Measurements from ENCODE around the gene B4GALNT3.

B4GALNT3 gene

DNA sequence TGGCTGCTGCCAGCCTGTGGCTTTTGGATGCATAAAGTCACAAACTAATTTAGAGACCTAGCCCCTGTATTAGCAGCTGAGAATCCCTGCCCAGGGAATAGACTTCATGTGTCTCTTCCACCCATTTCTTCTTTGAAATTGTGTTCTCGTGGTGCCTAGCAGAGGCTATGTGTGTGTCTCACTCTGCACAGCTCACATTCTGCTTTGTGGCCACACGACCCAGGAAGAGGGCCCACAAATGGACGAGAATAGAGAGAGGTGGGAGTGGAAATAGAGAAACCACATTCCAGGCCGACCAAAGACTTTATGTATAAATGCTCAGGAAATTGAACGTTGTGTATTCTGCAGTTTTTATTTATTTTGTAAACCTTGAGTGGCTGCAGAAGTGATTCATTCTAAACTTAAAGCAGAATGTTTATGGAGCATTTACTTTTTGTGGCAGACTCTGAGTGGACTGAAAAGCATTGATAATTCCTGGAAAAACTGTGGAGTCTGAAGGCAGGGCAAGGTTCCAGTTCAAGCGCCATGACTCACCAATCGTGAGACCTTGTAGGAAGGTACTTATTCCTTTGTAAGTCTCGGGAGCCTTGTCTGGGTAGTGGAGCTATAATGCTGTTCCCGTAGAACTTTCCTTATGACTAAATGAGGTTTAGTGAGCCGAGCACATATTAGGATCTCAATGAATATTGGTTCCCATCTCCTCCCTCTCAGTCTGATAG, 9.1 kb downstream of the B4GALNT3 start:
- DNase-seq (ENCODE audit: low spot score) = no peak

- DNase-seq (ENCODE audit: low spot score) = no peak
Measured at GRCh38 chr12:470133-470532, 10.4 kb downstream of the B4GALNT3 start.

DNA sequence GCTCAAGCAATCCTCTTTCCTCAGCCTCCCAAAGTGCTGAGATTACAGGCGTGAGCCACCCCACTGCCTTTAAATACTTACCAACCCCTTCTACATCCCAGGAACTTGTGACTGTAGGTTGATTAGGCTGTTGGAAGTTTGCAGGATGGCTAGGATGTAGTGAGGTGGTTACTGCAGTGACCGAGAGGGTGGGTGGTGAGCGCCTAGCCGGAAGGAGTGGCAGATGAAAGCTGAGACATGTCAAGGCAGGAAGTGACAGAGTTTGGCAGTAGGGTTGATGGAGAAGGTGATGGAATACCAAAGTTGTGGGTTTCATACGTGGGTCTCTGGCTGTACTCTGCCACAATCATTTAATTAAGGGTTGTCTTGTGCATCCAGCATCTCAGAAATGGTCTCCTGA, 13.5 kb downstream of the B4GALNT3 start:
- DNase-seq (ENCODE audit: low spot score) = no peak

- no peak for DNase-seq (ENCODE audit: low spot score)
Measured at GRCh38 chr12:473863-474577, 14.3 kb downstream of the B4GALNT3 start.

DNA sequence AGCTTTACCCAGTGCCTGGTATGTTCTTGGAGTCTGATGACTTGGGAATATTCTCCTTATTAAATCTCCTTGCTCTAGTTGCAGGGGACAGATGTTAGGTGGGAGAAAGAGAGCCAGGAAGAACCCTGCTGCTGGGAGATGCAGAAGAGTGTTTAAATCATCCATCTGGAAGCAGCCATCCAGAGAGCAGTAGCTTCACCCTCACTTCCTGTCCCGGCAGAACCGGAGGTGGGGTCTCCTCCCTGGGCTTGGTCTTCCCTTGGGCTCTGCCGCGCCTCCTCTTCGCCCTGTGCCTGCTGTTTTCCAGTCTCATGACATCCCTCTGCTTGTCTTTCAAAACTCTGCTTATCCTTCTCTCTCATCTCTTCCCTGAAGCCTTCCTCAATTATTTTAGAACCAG, 15.5 kb downstream of the B4GALNT3 start:
- DNase-seq (ENCODE audit: low spot score) = no peak

DNA sequence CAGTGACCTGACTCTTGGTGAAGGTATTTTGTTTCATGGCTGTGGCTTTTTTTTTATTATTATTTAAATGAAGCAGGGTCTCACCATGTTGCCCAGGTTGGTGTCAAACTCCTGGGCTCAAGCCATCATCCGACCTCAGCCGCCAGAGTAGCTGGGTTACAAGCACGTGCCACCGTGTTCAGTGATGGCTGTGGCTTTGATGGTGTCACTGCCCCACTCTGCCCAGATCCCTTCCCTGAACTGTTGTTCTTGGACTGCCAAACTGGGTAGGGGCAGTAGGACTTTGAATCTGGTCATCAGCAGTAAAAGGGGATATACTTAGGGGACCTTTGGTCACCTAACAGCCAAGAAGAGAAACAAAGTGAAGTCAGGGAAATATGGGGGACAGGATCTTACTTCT, 19.4 kb downstream of the B4GALNT3 start:
- no peak for DNase-seq (ENCODE audit: low spot score)

DNA sequence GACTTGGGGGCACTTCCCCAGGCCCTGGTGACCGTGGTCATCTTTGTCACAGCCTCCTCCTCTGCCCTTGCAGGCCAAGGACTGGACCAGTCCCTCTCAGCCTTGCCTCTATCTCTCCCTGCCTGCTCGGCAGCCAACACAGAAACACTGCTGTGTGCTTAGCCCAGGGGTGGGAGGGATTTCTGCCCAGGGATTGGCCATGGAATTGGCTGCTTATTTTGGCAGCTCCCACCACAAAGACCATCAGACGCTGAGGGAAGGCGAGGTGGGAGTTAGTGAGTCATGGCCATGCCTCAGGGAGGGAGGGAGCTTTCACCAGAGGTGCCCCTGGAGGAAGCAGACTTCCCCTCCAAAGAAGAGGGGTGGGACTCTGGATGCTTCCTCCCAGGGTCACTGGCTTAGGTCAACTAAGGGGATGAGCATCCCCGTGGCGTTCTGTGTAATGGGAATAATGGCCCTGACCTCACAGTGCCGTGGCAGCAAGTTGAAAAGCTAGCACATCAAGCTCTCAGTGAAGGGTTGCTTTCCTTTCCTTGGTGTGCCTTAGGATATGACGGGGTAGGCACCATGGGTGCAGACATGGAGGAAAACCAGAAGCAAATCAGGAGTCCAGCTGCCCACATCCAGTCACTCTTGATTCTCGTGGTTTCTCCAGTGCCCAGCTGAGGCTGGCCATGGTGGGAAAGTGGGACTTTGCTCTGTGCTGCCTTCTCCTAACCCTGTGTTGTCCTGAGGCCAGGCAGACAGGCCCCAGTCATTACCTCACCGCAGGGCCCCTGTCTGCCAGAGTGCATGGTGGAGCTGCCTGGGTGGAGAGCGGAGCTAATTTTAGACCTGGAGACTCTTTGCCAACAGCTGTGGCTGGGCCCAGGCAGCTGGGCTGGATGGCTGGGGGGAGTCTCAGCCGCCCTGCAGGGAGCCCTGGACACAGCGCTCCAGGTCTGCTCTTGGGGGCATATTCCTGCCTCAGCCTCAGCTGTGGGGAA, 21.4 kb downstream of the B4GALNT3 start:
- DNase-seq (ENCODE audit: low spot score) = no peak

- DNase-seq (ENCODE audit: low spot score) = no peak
Measured at GRCh38 chr12:482061-482460, 22.3 kb downstream of the B4GALNT3 start.

DNA sequence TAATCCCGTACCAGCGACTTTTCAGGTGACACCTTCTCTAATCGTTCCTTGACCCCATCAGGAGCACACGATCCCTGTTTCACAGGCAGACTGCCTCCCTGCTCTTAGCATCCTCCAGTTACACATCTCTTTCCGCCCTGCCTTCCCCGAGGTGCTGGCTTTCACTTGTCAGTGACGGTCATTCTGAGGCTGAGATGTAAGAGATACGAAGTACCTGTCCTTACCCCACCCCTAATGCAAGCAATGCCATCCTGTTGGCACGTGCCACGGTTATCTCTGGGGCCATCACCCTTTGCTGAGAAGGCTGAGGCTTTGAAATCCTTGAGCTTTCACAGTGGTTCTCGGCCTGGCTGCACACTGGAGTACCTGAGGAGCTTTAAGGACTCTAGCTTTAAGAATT, 24.4 kb downstream of the B4GALNT3 start:
- no peak for DNase-seq (ENCODE audit: low spot score)

- no peak for DNase-seq (ENCODE audit: low spot score)
Measured at GRCh38 chr12:490260-490659, 30.5 kb downstream of the B4GALNT3 start.

DNA sequence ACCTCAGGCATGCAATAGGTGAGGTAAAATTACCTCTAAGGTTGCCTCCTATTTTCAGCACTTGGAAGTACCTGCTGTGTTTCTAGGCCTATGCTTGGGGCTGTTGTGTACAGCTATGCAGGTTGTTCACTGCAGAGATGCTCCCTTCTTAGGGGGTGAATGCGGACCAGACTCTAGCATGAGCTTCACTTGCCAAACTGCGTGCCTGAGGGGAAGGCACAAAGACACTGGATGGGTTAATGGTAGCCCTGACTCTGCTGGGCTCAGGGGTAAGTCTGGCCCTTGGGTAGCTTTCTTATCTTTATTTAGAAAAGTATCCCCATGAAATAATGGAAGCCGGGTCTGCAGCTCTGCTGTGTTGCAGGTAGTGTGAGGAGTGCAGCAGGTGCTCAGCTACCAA, 35.7 kb downstream of the B4GALNT3 start:
- no peak for DNase-seq (ENCODE audit: low spot score)

DNA sequence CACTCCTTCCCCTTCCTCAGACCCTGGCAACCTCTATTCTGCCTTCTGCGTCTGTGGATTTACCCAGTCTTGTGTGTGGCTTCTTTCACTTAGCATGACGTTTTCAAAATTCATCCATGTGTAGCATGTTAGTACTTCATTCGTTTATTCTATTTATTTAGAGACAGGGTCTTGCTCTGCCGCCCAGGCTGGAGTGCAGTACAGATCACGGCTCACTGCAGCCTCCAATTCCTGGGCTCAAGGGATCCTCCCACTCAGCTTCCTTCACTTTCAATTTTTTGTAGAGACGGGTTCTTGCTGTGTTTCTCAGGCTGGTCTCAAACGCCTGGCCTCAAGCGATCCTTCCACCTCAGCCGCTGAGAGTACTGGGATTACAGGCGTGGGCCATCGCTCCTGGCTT, 37.0 kb downstream of the B4GALNT3 start:
- no peak for DNase-seq (ENCODE audit: low spot score)

- no peak for DNase-seq (ENCODE audit: low spot score)
Measured at GRCh38 chr12:497501-498160, 37.9 kb downstream of the B4GALNT3 start.

DNA sequence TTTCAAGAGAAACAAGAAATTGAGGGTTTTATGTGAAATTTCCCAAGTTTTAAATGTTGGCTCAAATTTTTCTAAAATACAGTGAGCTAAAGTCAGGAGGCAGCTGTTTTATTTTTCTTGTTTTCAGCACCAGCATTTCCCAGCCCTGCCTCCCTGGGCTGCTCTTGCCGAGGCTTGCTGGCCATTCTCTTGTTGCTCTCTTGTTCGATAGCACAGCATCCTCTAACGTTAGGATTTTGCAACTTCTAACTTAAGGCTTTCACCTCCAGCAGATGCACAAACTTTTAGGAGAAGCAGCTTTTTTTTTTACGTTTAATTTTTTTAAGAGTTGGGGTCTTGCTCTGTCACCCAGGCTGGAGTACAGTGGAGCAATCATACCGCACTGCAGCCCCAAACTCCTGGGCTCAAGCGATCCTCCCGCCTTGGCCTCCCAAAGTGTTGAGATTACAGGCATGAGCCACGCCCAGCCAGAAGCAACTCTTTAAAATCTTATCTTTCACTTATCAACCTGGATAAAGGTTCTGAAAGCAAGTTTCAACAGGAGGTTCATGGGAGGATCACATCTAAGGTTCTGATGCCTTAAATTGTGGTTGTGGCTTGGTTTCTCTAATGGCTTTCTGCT, 40.2 kb downstream of the B4GALNT3 start:
- DNase-seq (ENCODE audit: low spot score) = no peak

DNA sequence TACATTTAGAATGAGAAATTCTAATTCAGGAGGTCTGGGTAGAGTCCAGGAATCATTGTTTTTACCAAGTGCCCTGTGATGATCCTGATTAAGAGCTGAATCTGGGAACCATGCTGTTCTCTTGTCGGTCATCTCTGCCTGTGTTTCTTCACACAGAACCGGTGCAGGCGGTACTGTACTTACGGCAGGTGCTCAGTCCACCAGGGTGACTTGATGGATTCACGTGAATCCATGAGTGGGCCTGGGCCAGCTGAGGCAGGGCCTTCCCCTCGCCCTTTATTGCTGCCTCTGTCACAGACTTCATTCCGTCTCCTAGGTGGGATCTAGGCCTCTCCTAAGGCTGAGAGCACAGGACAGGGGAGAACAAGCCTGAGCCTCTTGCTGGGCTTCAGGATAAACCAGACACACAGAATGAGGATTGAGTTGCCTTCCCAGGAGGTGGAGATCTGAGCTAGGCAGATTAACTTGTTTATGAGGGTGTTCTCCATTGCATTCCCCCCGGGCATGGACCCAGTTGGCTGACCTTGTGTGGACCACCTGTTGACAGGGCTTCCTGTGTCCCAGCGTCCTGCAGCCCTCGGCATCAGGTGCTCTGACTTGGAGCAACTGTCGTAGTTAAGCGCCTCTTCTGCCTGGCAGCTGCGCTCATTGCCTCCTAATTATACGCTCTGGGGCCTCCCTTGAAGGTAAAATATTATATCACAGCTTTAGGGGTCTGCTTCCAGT, 42.1 kb downstream of the B4GALNT3 start:
- DNase-seq (ENCODE audit: low spot score) = no peak

- DNase-seq (ENCODE audit: low spot score) = no peak
Measured at GRCh38 chr12:503111-503761, 43.5 kb downstream of the B4GALNT3 start.

DNA sequence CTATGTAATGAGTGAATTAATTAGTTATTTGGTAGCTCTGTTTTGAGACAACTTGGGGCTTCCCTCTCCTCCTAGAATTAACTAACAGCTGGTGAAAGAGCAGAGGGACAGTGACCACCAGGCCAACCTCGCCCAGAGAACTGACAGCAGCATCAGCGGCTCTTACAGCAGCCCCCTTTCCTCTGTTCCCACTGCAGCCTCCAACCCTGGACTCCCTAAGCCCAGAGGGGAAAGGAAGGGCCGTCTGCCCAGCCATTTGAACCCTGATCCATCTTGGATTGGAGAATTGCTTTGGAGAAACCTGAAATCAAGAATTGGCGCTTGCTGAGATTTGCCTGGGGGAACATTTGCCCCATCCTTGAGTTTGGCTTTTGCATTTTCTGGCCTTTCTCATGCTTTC, 45.5 kb downstream of the B4GALNT3 start:
- DNase-seq (ENCODE audit: low spot score) = no peak

DNA sequence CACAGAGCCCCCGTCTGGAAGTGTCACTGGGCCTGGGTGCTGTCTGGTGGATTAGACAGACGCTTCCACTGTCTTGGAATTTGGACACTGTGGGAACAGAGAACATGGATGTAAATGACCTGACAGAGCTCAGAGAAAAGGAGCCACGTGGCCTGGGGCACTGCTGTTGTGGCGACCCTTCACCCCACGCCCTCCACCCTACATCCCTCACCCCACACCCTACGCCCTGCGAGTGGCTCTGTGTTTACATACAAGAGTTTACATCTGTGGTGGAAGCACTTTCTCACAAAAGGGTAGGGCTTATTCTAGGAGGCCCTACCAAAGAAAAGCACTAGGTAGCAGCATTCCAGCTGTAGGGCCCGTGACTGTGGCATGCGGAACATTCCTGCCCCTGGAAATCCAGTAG, 47.7 kb downstream of the B4GALNT3 start:
- no peak for DNase-seq (ENCODE audit: low spot score)

DNA sequence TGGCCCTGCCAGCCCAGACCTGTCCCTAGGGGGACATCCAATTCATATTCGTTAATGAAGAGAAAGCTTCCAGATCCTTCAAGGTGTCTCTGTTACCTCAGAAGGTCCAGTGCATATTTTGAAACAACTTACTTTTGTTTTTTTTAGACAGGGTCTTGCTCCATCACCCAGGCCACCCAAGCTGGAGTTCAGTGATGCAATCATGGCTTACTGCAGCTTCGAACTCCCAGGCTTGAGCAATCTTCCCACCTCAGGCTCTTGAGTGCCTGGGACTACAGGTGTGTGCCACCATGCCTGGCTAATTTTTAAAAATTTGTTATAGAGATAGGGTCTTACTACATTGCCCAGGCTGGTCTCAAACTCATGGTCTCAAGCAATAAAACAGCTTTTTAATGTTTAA, 48.4 kb downstream of the B4GALNT3 start:
- no peak for DNase-seq (ENCODE audit: low spot score)

GRCh38 chr12:508795-509194, 49.1 kb downstream of the B4GALNT3 start:
- no peak for DNase-seq (ENCODE audit: low spot score)

All from activated CD4-positive, alpha-beta T cell treated with anti-CD3 and anti-CD28 coated beads, Interleukin-2, Interleukin-4, amounts not matched to agents 100 ng/mL and 50 ng/mL, durations not matched to agents 16 hours and 8 hours (primary cell).